GM12878 (cell line): ENCODE measurements around the gene TMEM50B. TPM values are rescaled to one million over a fixed set of nuclear protein-coding genes. Genes with fewer than 3 reads are reported as not detected.

Experiments used
- ATAC-seq: fragments of 200-7000 bp; cut with Tn5 transposase; 3 replicates; pipeline ENCODE4 v1.9.1; 2020; ENCODE audit warnings: mild to moderate bottlenecking, moderate library complexity
- BruUV-seq: library from RNA; stranded (reverse); fragments of 400-500 nt; replicated peaks from 2 replicates; lab custom pipeline; 2021; lab: Mats Ljungman, UMichigan
- CTCF ChIA-PET: fragments of 300-600 bp; sonication (Branson Sonifier 250); formaldehyde crosslinking; extraction: SDS; loops from one replicate; lab custom pipeline; 2021; ENCODE audit warnings: inconsistent platforms; lab: Yijun Ruan, JAX
- POLR2A ChIA-PET: fragments of 350-600 bp; formaldehyde crosslinking; extraction: SDS; loops from one replicate; lab custom pipeline; 2021; ENCODE audit warnings: inconsistent platforms; lab: Charles Lee
- RAD21 ChIA-PET: fragments of 300-600 bp; sonication (Branson Sonifier 250); formaldehyde crosslinking; loops from one replicate; lab custom pipeline; 2023; ENCODE audit warnings: antibody characterized with exemption; ENCODE audit not compliant: unreplicated experiment; lab: Charles Lee
- SMC1A ChIA-PET: fragments of 300-600 bp; sonication (Branson Sonifier 250); formaldehyde crosslinking; loops from one replicate; lab custom pipeline; 2023; ENCODE audit not compliant: unreplicated experiment, uncharacterized antibody; lab: Charles Lee
- DNase-seq: peaks from one replicate; pipeline ENCODE4 v3.0.0-alpha.2; 2011; ENCODE audit warnings: low read depth, low spot score
- FAIRE-seq: peaks from 3 replicates; lab custom pipeline; 2011; peaks lifted over from hg19 to GRCh38; lab: Jason Lieb, UNC
- H2AFZ ChIP-seq: 2 replicates; pipeline ENCODE4 v1.6.0; 2011; ENCODE audit warnings: low read depth, low read length, control low read depth; ENCODE audit not compliant: control insufficient read depth
- H3K27ac ChIP-seq: 2 replicates; pipeline ENCODE4 v1.5.1; 2011; ENCODE audit warnings: control low read depth; ENCODE audit not compliant: control insufficient read depth, insufficient read depth
- H3K27me3 ChIP-seq, 2 experiments: replicated peaks in 1 of 2; 2 replicates each; pipeline versions ENCODE4 v1.6.0 to v1.6.1; 2011; ENCODE audit warnings: low read length in 1 of 2; ENCODE audit not compliant: control insufficient read depth in 2 of 2, insufficient read depth in 2 of 2
- H3K36me3 ChIP-seq, 2 experiments: 2 replicates each; pipeline ENCODE4 v1.5.1; 2011; ENCODE audit warnings: low read length in 1 of 2; ENCODE audit not compliant: control insufficient read depth in 2 of 2, insufficient read depth in 2 of 2
- H3K4me1 ChIP-seq: 2 replicates; pipeline ENCODE4 v1.6.1; 2011; ENCODE audit warnings: mild to moderate bottlenecking, low read length, moderate library complexity, mixed read lengths; ENCODE audit not compliant: control insufficient read depth, insufficient read depth
- H3K4me2 ChIP-seq: 2 replicates; pipeline ENCODE4 v1.6.0; 2011; ENCODE audit warnings: control low read depth; ENCODE audit not compliant: control insufficient read depth, insufficient read depth
- H3K4me3 ChIP-seq: fragments of 200-600 bp; sonication (generic); 2 replicates; pipeline ENCODE4 v1.5.1; 2016
- H3K79me2 ChIP-seq: 2 replicates; pipeline ENCODE4 v1.6.0; 2011; ENCODE audit warnings: low read length; ENCODE audit not compliant: control insufficient read depth, insufficient read depth
- H3K9ac ChIP-seq: 2 replicates; pipeline ENCODE4 v1.8.0; 2011; ENCODE audit warnings: low read length, control low read depth, mixed read lengths; ENCODE audit not compliant: control insufficient read depth, insufficient read depth
- H3K9me3 ChIP-seq: replicated peaks from 3 replicates; pipeline ENCODE4 v1.5.1; 2011; ENCODE audit warnings: mild to moderate bottlenecking, low read length; ENCODE audit not compliant: control insufficient read depth, insufficient read depth
- H4K20me1 ChIP-seq: 2 replicates; pipeline ENCODE4 v1.6.0; 2011; ENCODE audit not compliant: control insufficient read depth, insufficient read depth
- CEBPB ChIP-seq, 2 experiments: fragments of 150-350 bp in 1 of 2; IDR thresholded peaks; 2 replicates each; pipeline ENCODE4 v1.6.1; 2012 to 2014; ENCODE audit warnings: low read depth in 2 of 2, low read length in 2 of 2, borderline replicate concordance in 1 of 2, inconsistent platforms in 1 of 2
- CREM ChIP-seq: IDR thresholded peaks from 2 replicates; pipeline ENCODE4 v1.6.1; 2014; ENCODE audit warnings: antibody characterized with exemption, low read depth
- EED ChIP-seq: sonication (generic); IDR thresholded peaks from 2 replicates; pipeline ENCODE4 v1.6.1; 2016; ENCODE audit warnings: antibody characterized with exemption, low read depth
- EP300 ChIP-seq, 2 experiments: fragments of 150-350 bp in 1 of 2; IDR thresholded peaks; 2 replicates each; pipeline ENCODE4 v1.6.1; 2011 to 2012; ENCODE audit warnings: low read depth in 2 of 2, low read length in 2 of 2, borderline replicate concordance in 1 of 2, improper control_type of control experiment in 1 of 2, inconsistent platforms in 1 of 2; ENCODE audit not compliant: control insufficient read depth in 1 of 2
- ETV6 ChIP-seq, 2 experiments: fragments of 450-650 bp in 1 of 2; IDR thresholded peaks in 1 of 2; conservative IDR thresholded peaks in 1 of 2; 2 replicates each; pipeline ENCODE4 v1.6.1; 2014; ENCODE audit warnings: antibody characterized with exemption in 1 of 2, borderline replicate concordance in 1 of 2, low read depth in 1 of 2, mild to moderate bottlenecking in 1 of 2, moderate library complexity in 1 of 2
- FOXK2 ChIP-seq: fragments of 450-650 bp; IDR thresholded peaks from 2 replicates; pipeline ENCODE4 v1.6.1; 2017; ENCODE audit warnings: mild to moderate bottlenecking, moderate library complexity
- FOXM1 ChIP-seq: IDR thresholded peaks from 2 replicates; pipeline ENCODE4 v1.6.1; 2012; ENCODE audit warnings: low read depth, mild to moderate bottlenecking, inconsistent platforms, low read length, moderate library complexity
- HCFC1 ChIP-seq: fragments of 150-350 bp; IDR thresholded peaks from 2 replicates; pipeline ENCODE4 v1.6.1; 2014; ENCODE audit warnings: low read length
- IKZF1 ChIP-seq: fragments of 450-650 bp; conservative IDR thresholded peaks from 2 replicates; pipeline ENCODE4 v1.6.1; 2017; ENCODE audit warnings: antibody characterized with exemption, mild to moderate bottlenecking
- MEF2A ChIP-seq: IDR thresholded peaks from 2 replicates; pipeline ENCODE4 v1.6.1; 2011; ENCODE audit warnings: low read depth, mild to moderate bottlenecking, low read length, moderate library complexity; ENCODE audit not compliant: insufficient read depth
- MEF2B ChIP-seq: fragments of 450-650 bp; IDR thresholded peaks from 2 replicates; pipeline ENCODE4 v1.6.1; 2018; ENCODE audit warnings: mild to moderate bottlenecking, moderate library complexity; ENCODE audit not compliant: partially characterized antibody, poor library complexity, severe bottlenecking
- NFIC ChIP-seq: IDR thresholded peaks from 2 replicates; pipeline ENCODE4 v1.6.1; 2012; ENCODE audit warnings: low read depth, mild to moderate bottlenecking, inconsistent platforms, low read length, moderate library complexity
- RUNX3 ChIP-seq: IDR thresholded peaks from 2 replicates; pipeline ENCODE4 v1.6.1; 2012; ENCODE audit warnings: low read length, inconsistent platforms
- SMAD1 ChIP-seq: fragments of 450-650 bp; IDR thresholded peaks from 2 replicates; pipeline ENCODE4 v1.6.1; 2018; ENCODE audit warnings: mild to moderate bottlenecking, low read depth; ENCODE audit not compliant: partially characterized antibody
- SPI1 ChIP-seq: IDR thresholded peaks from 2 replicates; pipeline ENCODE4 v1.6.1; 2011; ENCODE audit warnings: low read depth, mild to moderate bottlenecking, low read length, moderate library complexity, borderline replicate concordance; ENCODE audit not compliant: insufficient read depth
- WGBS: methylation state at CpG from one replicate; pipeline ENCODE4 v1.1.6; 2016; ENCODE audit warnings: low lambda C conversion rate; ENCODE audit not compliant: insufficient replicate concordance, insufficient coverage; ENCODE audit errors: missing lambda C conversion rate; 5-methylcytosine and 5-hydroxymethylcytosine counted together
- in situ Hi-C: fragments of 300-500 bp; cut with MboI; formaldehyde crosslinking; loops from 9 replicates; pipeline ENCODE4 v1.14.3; 2018; ENCODE audit warnings: mixed read lengths
- intact Hi-C: fragments of 100-400 bp; cut with micrococcal nuclease; formaldehyde crosslinking; loops from one replicate; pipeline ENCODE4 v1.14.2; 2022; ENCODE audit not compliant: unreplicated experiment
- polyA plus RNA-seq, 11 experiments: library from polyadenylated mRNA; depleted of rRNA in 4 of 11; unstranded in 6 of 11; stranded (reverse) in 5 of 11; fragments of >200 nt; fragmentation: Nextera tagmentation in 4 of 11; fragmentation: Illumina TruSeq in 1 of 11; extraction: Ambion mirVana in 4 of 11; extraction: Trizol in 1 of 11; gene quantifications; 1 replicate in 1 of 11; 2 replicates in 10 of 11; pipeline versions ENCODE4 v1.2.1 to v1.2.3, GENCODE V29; 2011 to 2016; ENCODE audit warnings: inconsistent platforms in 2 of 11, missing spikeins in 2 of 11, low read depth in 1 of 11
- total RNA-seq, 4 experiments: library from RNA; depleted of rRNA in 3 of 4; stranded (reverse); fragments of >200 nt in 3 of 4; fragmentation: Illumina TruSeq in 1 of 4; extraction: Trizol in 1 of 4; gene quantifications; 2 replicates each; pipeline versions ENCODE4 v1.2.1 to v1.2.3, GENCODE V29; 2013 to 2021
- TF ChIP-seq, protein P1 (sequence below): fragments of 450-650 bp; IDR thresholded peaks from 2 replicates; pipeline ENCODE4 v1.6.1; 2017; ENCODE audit warnings: mild to moderate bottlenecking, moderate library complexity

Gene TMEM50B
- total and polyA plus RNA-seq, 10 of the 15 experiments (the other 5 are each of a cell fraction or from before 2014, with no cell fraction given): 12.1 to 42.1 (median 18.2) TPM

DNA sequence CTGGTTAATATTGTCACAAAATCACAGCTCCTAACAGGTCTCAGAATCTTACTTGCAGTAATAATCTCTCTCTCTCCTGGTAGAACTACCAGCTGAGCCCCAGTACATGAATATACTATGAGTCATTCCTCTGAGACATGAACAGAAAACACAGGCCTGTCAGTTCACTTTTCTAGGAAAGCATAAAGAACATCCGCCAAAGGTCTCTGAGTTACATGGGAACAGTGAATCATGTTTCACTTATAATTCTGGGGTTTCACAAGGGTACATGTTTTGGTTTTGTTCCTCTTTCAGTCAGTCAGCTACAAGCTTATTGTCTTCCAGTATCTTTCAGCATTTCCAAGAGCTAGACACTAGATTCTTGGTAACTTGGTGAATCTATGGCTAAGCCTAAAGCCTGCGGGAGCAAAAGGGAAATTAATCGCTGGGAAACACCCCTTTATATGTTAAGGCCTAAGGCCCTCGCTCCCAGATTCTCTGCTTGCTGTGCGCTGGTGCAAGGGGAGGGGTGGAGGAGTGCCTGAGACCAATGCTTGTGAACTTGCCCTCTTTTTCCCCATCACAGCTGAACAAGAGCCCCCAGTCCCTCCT, 44.9 kb downstream of the TMEM50B start (continued):
- TF ChIP-seq, protein P1, sequence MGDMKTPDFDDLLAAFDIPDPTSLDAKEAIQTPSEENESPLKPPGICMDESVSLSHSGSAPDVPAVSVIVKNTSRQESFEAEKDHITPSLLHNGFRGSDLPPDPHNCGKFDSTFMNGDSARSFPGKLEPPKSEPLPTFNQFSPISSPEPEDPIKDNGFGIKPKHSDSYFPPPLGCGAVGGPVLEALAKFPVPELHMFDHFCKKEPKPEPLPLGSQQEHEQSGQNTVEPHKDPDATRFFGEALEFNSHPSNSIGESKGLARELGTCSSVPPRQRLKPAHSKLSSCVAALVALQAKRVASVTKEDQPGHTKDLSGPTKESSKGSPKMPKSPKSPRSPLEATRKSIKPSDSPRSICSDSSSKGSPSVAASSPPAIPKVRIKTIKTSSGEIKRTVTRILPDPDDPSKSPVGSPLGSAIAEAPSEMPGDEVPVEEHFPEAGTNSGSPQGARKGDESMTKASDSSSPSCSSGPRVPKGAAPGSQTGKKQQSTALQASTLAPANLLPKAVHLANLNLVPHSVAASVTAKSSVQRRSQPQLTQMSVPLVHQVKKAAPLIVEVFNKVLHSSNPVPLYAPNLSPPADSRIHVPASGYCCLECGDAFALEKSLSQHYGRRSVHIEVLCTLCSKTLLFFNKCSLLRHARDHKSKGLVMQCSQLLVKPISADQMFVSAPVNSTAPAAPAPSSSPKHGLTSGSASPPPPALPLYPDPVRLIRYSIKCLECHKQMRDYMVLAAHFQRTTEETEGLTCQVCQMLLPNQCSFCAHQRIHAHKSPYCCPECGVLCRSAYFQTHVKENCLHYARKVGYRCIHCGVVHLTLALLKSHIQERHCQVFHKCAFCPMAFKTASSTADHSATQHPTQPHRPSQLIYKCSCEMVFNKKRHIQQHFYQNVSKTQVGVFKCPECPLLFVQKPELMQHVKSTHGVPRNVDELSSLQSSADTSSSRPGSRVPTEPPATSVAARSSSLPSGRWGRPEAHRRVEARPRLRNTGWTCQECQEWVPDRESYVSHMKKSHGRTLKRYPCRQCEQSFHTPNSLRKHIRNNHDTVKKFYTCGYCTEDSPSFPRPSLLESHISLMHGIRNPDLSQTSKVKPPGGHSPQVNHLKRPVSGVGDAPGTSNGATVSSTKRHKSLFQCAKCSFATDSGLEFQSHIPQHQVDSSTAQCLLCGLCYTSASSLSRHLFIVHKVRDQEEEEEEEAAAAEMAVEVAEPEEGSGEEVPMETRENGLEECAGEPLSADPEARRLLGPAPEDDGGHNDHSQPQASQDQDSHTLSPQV: peak; percentile 82; the same call in 1 of the 2 replicates
- TF ChIP-seq HCFC1 (no peak), MEF2A (peak; percentile 58; the same call in 1 of the 2 replicates)

DNA sequence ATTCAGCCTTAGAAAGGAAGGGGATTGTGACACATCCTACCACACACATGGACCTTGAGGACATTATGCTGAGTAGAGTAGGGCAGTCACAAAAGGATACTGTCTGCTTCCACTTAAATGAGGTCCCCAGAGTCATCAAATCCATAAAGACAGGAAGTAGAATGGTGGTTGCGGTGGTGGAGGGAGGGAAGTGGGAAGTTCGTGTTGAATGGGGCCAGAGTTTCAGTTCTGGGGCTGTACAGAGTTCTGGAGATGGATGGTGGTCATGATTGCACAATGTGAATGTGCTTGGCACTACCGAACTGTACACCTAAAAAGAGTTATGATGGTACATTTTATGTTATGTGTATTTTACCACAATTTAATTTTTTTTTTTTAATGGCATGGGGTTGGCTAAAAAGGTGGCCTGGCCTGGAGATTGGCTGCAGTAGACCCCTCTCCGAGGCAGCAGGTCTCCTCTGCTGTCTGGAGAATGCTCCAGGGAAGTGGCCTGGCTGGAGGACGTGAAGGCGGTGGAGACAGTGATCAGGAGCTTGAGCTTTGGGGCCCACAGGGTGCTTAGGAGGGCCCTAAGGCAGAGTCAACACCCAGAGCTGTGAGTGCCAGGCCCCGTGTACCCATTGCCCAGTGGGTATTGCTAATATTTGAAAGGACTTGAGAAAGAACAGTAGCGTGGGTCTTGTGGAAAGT, 46.2 kb downstream of the TMEM50B start:
- Histone ChIP-seq H3K4me1 (peaks cover 41% of the 10 kb centered on the region), H3K9ac (peak overlapping the region; percentile 24), H3K4me3 (no peak overlapping the region), H3K27ac (peak overlapping the region; percentile 92), H2AFZ (no peak overlapping the region), H3K9me3 (no peaks in the 10 kb centered on the region), H3K4me2 (peak overlapping the region; percentile 44), H3K36me3 (peaks cover 27 to 53% of the 10 kb centered on the region in 2 experiments), H4K20me1 (no peaks in the 10 kb centered on the region), H3K79me2 (no peaks in the 10 kb centered on the region; the same call in 1 of the 2 replicates), H3K27me3 (no peaks in the 10 kb centered on the region)
- DNase-seq (no peak), ATAC-seq (peak; percentile 4; the same call in 2 of the 3 replicates), FAIRE-seq (no peak)
- ChIA-PET CTCF (interaction anchor here (1.4 to 2.6 kb wide), 9 partner anchors 9 to 236 kb away, joined by 5 to 19 read pairs (median 10); no protein-coding TSS in a partner anchor), POLR2A (interaction anchor here (1.0 to 2.7 kb wide), 7 partner anchors 9 to 72 kb away, joined by 6 to 23 read pairs (median 12); no protein-coding TSS in a partner anchor), SMC1A (interaction anchor here (0.9 to 6.8 kb wide), 10 partner anchors 11 to 229 kb away, joined by 3 to 43 read pairs (median 14); no protein-coding TSS in a partner anchor), RAD21 (interaction anchor here (1.2 to 5.2 kb wide), 12 partner anchors 11 to 234 kb away, joined by 3 to 69 read pairs (median 10); partner anchors contain the start of gene IFNAR1)
- in situ Hi-C loops (no loop called here), intact Hi-C loops (loop anchor here (1.0 to 2.0 kb wide), 3 partner anchors 9 to 50 kb away; no protein-coding TSS in a partner anchor)
- no TSS peak for BruUV-seq
- 38% methylated on average over 8 of the region's 8 CpGs for WGBS
- TF ChIP-seq RUNX3 (peak; percentile 91), FOXM1 (no peak), MEF2B (peak; percentile 23), CEBPB (IDR thresholded peaks at IDR 0.05; ENCODE audit: borderline replicate concordance in 1 of 2, low read depth in 2 of 2, low read length in 2 of 2) (0 out of 4 replicates have a peak, but pooled peaks of 1 of the 2 experiments have one; percentile 24), EP300 (IDR thresholded peaks at IDR 0.05; ENCODE audit: borderline replicate concordance in 1 of 2, control insufficient read depth in 1 of 2, low read depth in 2 of 2, low read length in 2 of 2) (0 out of 4 replicates have a peak, but pooled peaks of 1 of the 2 experiments have one; percentile 19), SPI1 (peak; percentile 84; the same call in 1 of the 2 replicates), IKZF1 (peak; percentile 68), ETV6 (conservative IDR thresholded peaks at IDR 0.05 in 1 of 2, IDR thresholded peaks at IDR 0.05 in 1 of 2; ENCODE audit: borderline replicate concordance in 1 of 2, low read depth in 1 of 2) (peak in 1 of 2 experiments; percentile 83; a peak in 2 of 4 replicates), SMAD1 (no peak), CREM (no peak; the same call in 1 of the 2 replicates), NFIC (0 out of 2 replicates have a peak, but pooled peaks have one; percentile 42), FOXK2 (no peak), EED (peak; percentile 86)
